ENCODE measurements around the gene NKD2.
"Not testable (repeated sequence)": the region's sequence is repeated elsewhere in the genome, so short reads cannot be mapped to it uniquely, and the experiment has no call there.

The NKD2 gene

DNA sequence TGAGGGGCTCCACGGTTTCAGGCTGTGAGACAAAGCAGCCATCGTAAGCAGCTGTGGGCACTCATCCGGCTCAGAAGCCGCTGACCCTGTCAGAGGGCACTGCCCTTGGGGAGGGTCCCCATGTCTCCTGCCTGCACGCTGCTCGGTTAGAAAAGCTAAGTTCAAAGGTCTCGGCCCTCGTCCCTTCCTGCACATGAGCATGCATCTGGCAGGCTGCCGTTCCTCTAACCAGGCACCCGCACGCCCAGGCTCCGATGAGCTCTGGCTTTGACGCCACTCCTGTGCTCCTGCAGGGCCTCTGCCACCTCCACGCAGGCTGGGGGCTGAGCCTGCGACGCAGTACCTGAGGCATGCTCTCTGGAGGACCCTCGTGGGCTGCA is 51.3 kb downstream of the NKD2 start:
- no peak for DNase-seq

DNA sequence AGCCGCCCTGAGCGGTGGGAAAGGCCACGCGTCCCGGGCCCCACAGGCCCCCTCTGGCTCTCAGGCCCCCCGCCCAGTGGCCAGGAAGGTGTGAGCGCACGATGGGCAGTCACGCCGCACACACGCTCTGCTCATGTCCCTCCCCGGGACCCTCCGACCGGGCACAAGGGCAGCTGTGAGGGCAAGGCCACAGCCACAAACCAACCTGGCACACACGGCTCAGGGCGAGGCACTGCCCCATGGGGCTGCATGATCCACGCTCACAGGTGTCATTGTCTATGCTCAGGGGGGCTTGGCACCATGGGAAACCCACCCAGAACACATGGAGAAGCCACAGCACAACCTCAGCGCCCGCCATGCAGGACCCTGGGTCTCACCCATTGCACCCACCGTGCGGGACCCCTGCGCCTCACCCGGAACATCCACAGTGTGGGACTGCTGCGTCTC is 52.0 kb downstream of the NKD2 start:
- no peak for DNase-seq

DNA sequence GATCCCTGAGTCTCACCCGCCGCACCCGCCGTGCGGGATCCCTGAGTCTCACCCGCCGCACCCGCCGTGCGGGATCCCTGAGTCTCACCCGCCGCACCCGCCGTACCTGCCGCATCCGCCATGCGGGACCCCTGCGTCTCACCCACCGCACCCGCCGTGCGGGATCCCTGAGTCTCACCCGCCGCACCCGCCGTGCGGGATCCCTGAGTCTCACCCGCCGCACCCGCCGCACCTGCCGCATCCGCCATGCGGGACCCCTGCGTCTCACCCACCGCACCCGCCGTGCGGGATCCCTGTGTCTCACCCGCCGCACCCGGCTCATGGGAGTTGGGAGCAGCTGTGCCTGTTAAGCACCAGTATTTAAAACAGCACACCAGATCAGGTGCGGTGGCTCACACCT is 52.7 kb downstream of the NKD2 start:
- not testable (repeated sequence) for DNase-seq

DNA sequence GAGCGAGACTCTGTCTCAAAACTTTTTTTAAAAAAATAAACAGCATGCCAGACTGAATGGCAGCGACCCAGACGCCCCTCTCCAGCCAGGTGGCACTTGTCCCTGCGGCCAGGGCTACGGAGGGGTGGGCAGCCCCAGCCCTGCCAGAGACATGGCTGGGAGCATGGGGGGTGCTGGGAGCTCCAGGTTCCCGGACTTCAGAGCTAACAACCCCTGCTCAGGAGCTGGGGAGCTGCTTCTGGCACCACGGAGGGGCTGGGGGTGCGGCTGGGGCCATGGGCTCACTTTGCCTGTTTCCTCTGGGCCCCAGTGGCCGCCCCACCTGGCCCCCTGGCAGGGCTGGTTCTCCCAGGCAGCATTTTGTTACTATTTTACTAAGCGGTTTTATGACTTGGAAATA is 53.3 kb downstream of the NKD2 start:
- DNase-seq = no peak

DNA sequence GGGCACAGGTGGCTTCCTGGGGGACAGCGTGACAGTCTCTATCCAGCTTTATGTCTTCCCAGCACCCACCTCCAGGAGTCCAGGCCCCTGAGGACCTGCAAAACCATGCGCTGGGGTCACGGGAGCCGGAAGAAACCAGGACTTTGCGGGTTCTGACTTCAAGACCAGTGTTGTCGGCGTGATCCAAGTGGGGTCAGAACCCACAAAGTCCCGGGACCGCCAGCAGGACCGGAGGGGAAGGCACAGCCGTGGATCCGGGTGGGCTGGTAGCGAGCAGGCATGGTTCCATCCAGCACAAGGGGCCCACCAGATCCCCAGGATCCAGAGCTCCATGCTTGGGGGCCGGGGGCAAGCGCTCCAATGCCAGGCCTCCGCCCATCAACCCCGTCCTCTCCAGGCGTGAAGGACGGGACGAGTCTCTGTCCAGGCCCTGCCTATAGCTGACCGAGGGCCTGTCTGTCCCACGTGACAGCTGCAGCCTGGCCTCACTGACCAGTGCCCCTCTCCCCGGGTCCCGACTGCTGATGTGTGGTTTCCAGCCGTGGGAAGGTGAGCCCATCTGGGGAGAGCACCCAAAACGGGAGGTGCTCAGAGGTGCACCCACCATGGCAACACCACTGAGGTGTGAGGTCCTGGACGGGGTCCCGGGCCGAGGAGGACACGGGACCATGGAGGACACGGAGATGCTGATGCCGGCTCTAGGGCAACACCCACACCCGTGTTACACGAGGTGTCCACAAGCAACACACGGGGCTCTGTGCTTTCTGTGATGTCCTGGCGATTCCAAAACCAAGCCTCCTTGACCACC is 54.4 kb downstream of the NKD2 start:
- no peak for DNase-seq

DNA sequence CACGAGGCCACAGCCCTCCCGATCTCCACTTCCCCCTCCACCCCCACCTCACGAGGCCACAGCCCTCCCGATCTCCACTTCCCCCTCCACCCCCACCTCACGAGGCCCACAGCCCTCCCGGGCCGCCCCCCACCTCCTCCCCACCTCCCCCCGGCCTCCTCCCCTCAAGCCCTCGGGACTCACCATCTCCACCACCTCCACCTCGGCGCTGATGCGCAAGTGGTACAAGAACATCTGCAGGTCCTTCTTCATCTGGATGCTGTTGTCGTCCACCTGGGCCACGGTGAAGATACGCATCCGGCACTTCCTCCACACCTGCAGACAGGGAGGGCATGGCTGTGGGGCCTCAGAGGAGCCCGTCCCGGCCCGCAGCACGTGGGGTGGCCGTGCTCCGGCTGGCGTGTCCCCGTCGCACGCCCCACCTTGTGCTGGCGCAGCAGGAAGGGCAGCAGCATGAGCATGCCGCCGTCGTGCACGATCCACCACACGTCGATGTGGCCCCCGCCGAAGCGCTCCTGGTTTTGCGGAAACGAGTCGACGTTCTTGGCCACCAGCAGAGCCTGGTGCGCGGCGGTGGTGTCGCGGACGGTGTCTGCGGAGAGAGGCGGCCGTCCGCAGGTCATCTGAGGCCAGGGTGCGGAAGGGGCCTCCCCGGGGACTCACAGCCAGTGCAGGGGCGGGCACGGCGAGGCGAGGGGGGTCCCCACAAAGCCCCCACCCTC is 55.2 kb downstream of the NKD2 start:
- no peak for DNase-seq

DNA sequence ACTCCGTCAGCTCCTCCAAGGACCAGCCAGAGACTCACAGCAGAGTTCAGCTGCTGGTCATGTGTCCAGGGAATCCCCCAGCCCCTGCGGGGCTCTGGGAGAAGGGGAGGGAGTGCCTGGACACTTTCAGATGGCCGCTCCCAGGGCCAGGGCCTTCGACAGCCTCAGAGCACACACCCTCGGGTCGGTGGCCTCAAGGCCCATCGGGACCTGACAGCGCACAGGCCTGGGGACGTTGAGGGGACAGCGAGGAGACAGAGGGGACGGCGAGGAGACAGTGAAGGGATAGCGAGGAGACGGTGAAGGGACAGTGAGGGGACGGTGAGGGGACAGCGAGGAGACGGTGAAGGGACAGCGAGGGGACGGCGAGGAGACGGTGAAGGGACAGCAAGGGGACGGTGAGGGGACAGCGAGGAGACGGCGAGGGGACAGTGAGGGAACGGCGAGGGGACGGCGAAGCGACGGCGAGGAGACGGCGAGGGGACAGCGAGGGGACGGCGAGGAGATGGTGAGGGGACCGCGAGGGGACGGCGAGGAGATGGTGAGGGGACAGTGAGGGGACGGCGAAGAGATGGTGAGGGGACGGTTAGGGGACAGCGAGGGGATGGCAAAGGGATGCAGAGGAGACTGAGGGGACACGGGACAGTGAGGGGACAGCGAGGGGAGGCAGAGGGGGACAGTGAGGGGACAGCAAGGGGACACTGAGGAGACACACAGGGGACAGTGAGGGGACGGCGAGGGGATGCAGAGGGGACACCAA is 56.0 kb downstream of the NKD2 start:
- no peak for DNase-seq

DNA sequence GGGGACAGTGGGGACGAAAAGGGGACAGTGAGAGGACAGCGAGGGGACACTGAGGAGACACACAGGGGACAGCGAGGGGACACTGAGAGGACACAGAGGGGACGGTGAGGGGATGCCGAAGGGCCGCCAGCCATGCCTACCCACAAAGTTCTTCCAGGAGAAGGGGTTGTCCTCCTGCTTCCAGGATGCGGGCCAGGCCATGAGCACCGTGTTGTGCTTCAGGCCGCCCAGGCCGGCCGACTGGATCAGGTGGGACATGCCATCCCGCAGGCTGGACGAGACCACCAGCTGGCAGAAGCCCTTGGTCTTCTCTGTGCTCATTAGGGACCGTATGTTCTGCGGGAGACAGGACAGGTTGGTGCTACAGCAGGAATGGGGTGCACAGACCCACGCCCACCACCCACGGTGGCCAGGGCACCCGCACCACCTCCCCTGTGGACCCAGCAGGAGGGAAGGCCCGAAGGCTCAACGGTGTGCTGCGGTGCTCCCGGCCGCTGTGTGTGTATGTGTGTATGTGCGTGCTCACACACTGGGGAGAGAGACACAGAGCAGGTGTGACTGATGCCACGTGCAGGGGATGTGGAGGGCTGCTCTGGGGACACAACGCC is 56.6 kb downstream of the NKD2 start:
- DNase-seq = no peak

DNA sequence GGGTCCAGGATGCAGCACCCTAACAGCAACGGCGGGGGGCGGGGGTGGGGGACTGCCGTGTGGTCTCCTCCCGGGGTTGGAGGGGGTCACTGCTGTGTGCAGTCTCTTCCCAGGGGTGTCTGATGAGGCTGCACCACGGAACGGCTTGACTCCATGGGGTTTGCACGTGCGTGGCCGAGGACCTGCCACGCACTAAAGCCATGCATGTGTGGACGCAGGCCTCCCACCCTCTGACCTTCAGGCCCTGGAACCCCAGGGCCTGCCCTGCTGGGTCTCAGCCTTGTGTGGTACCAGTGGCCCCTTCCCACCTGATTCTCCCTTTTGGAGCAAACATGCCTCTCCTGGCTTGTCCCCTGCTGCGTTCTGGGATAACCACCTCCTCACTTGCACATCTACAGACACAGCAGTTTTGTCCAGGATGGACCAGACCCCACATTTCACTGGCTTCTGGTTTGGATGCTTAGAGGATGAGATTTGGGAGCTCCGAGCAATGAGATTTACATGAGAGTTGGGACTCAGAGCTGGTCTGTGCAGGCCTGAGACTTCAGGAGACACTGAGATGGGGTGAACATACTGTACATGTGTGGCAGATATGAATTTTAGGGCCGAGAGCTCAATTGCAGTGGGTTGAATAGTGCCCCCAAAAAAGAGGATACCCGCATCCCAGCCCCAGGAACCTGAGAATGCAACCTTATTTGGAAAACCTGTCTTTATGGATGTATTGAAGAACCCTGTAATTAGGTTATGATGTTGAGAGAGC is 57.5 kb downstream of the NKD2 start:
- DNase-seq = no peak

DNA sequence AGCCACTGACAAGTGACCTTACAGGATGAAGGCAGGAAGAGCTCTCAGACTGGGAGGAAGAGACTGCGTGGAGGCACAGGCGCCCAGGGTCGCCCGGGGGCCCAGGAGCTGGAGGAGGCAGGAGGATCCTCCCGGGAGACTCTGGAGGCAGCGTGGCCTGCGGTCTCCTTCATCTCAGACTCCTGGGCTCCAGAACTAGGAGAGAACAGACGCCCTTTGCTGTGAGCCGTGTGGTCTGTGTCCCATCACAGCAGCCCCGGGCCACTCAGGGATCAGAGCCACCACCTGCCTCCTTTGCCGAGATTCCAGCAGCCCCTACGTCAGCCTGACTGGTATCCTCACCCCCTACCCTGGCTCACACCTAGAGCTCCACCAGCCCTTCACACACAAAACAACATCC is 58.1 kb downstream of the NKD2 start:
- DNase-seq = no peak

DNA sequence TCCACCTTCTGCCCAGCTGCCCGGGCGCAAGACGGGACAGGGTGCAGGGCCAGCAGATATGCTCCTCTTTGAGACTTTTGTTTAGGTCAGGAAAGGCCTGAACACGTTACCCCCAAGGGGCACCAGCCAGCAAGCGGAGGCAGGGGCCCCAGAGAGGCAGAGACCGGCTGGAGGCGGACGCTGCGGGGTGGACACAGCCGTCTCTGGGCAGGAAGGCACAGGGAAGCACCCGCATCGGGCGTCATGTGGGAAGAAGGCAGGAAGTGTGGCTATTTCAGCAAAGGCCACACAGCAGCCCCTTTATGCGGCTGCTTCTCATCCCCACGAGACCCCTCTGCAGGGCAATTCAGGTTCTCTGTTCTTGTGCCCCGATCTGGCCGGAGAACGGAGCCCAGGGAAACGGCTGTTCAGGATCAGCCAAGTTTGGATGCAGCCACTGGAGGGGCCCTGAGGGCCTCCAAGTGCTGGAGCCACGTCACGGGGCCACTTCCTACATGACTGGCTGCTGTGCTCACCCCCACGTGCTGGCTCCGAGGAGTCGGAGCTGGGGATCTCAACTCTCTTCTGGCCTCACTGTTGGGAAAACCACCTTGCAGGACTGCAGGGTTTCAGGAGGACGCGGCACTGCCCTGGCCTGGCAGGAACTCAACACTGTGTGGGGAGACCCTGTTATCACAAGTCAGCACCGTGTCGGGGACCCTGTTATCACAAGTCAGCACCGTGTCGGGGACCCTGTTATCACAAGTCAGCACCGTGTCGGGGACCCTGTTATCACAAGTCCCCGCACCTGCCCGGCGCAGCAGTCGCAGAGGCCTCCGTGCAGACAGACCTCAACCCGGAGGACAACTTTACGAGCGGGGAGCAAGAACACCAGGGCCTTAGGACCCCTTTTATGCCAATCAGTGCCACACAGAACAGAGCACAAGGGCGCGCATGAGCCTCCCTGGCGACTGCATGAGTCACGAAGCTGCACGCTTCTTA is 58.8 kb downstream of the NKD2 start:
- DNase-seq = no peak

DNA sequence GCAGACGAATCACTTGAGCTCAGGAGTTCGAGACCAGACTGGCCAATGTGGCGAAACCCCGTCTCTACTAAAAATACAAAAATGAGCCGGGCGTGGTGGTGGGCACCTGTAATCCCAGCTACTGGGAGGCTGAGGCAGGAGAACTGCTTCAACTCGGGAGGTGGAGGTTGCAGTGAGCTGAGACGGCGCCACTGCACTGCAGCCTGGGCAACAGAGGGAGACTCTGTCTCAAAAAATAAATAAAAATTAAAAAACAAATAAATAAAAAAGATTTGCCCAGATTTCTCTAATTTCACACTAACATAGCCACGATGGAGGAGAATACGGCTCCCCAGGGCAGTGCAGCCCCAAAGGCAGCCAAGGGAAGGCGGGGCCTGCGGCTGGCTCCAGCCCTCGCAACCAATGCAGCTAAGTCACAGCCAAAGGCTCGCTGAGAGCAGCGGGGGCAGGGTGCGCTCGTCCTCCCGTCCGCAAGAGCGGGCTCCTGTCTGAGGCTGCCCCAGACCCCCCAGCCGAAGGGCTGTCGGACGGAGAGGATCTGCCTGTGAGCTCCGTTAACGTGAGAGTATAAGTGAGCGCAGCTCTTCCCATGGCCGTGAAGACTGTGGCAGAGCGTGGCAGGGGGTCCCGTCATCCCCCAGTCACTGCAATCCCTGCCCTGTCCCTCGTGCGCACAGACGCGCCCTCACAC is 59.7 kb downstream of the NKD2 start:
- no peak for DNase-seq

DNA sequence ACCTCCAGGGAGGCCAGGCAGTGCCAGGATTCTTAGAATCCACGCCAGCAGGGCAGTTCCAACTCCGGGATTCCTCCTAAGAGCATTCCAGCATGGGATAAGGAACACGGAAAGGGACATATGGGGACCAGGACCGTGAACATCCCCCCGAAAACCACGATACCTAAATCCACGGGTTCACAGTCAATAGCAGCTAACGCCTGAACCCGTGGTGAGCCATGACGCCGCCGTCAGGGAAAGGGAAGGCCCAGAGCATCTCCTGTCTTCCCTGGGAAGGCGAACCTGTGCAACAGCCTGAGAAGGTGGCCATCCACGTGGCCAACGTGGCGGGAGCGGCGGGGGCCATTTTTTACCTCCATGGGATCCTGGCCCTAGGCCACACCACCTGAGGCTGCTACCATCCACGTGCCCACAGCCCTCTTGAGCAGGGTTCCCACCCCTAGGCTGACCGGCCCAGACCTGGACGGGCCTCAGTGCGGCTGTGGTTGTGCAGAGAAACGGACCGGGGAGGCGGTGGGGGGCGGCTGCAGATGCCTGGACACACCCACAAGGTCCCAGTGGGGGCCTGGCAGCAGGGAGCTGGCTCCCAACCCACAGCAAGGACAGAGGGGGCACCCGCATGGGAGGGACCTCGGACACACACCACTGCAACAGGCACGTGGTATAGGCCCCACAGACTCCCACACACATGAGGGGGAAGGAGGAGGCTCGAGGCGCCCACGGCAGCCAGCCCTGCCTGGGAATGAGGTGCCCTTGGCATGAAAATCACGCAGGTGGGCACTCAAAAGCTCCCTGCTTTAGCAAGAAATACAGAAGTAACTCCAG is 60.5 kb downstream of the NKD2 start:
- no peak for DNase-seq

DNA sequence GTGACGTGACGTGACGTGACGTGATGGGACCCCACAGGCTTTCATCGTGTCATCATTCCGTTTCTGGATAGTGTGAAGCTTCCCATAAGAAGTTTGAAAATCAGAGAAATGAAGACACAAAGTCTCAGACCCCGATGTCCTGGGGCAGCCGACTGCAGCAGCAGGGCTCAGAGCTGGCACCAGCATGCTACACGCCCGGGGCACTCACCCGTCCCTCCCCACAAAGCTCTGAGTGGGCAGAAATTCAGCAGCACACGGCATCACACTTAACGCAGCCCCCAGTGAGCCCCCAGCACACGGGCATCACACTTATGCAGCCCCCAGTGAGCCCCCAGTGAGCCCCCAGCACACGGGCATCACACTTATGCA is 61.1 kb downstream of the NKD2 start:
- DNase-seq = no peak

DNA sequence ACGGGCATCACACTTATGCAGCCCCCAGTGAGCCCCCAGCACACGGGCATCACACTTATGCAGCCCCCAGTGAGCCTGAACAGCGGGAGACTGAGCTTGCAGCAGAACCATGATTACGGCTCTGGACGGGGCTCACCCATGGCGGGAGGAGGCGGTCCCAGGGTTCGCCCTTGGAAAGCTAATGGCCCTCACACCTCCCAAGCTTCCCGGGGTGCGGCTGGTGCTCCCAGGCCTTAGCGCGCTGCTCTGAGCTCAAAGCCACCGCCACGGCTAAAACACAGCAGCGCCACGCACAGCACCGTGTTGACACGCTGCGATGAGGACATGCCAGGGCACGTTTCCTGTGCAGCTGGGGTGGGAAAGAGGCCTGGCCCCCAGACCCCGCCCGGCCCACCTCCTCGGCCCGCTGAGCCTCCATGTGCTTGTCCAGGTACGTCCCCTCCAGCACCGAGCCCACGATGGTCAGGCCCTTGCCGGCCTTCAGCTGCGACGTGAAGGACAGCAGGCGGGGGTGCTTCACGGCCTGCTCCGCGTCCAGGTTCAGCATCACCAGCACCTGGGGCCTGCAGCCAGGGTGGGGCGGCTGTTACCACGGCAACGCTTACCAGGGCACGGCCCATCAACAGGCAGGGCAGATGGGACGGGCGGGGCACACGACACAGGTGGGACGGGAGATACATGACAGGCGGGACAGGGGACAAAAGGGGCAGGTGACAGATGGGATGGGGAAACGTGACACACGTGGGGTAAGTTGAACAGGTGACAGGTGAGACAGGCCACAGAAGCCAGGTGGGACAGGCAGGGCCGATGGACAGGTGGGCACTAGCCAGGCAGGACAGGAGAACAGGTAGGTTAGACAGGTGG is 64.9 kb downstream of the NKD2 start:
- DNase-seq = peak; percentile 17

DNA sequence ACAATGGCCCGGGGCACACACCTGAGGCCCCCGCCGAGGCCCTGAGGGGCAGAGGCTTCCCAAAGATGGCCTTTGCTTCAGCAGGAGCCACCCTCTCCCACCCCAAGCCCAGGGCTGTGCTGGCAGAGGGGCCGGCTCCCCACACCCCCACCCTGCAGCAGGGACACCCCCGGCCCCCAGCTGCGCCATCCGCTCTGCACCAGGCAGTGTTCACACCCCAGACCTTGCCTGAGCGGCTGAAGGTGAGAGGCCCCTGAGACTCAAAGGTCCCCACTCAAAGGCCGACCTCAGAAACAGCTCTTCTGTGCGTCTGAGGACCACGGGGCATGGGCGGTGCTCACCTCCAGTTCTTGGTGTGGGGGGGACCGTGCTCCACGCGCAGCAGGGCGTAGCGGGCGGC is 65.6 kb downstream of the NKD2 start:
- no peak for DNase-seq

DNA sequence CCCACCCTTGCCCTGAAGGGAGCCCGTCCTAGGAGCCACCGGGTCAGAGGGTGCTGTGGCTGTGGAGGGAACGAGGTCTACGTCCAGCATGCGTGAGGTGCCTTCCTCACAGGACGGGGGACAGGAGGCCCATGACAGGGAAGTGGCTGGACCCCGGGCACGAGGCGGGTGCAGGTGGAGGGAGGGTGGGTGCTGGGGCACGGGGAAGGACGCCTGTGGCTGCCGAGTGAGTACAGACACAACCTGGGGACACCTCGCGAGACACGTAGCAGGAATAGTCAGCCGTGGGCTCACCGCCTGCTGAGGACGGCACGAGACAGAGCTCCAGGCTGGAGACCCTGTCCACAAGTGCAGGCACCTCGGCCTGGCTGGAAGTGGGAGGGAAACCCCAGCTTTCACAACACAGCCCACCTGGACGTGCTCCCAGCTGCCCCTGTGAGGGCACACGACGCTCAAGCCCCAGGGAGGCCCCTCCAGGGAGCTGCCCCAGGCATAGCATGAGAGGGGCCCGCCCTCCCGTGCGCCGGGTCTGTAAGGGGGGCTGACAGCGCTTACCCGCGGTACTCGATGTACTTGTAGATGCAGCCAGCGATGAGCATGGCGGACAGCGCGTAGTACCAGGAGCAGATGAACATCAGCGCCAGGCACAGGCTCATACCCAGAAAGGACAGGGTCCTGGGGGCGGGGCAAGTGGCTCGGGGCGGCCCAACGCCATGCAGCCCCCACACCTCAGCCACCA is 66.4 kb downstream of the NKD2 start:
- no peak for DNase-seq

DNA sequence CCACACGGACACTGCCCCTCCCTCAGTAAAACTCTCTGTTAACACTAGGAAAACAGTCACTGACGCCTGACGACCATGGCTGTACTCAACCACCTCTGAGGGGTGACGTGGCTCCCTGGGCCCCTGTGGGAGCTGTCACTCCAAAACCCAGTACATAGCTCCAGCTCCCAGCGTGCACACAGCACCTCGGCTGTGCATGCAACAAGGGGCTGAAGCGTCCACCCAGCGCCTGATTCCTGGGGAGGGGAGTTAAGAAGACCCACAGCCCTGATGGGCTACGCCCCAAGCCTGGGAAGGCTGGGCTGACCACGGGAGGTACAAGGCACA is 66.9 kb downstream of the NKD2 start:
- no peak for DNase-seq

All from NCI-H69 (cell line).